GM19239 (cell line): ENCODE measurements around the gene DPY30.
"Not testable (repeated sequence)": the region's sequence is repeated elsewhere in the genome, so short reads cannot be mapped to it uniquely, and the experiment has no call there.

ENCODE experiments used
- DNase-seq: peaks from one replicate; pipeline ENCODE4 v3.0.0; 2011; ENCODE audit warnings: low spot score; ENCODE audit not compliant: insufficient read length
- FAIRE-seq: peaks from 2 replicates; lab custom pipeline; 2011; peaks lifted over from hg19 to GRCh38; lab: Jason Lieb, UNC

Gene DPY30

DNA sequence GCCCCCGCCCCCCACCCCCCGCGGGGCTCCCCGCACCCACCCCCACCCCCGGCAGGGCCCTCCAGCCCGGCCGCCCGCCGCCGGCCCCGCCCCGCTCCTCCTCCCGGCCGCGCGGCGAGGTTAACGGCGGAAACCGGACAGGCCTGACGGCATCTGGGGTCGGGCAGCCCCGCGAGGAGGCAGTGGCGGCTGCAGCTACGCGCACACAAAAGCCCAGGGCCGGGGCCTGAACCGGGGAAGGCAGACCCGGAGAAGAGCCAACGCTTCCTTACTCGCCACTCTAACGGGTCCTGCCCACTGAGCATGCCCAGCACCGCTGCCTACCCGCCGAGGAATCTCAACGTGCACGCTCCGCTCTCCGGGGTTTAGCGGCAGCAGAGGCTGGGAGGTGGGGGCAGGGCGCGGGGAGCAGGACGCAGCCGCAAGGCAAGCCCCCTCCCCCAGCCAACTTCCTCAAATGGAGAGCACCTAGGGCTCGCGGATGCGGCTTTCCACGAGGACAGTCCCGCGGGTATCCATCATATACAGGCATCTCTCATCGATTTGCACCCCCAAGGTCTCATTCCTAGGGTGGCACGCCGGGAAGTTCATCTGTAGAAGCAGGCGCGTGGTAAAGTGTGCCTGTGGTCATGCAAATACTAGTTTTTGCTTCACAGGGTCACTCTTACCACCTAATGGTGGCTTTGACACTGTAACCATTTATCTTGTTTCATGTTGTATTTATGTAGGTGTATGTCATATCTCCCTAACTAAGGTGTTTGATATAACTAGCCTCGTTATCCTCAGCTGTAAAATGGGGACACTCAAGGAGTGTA, 28.7 kb downstream of the DPY30 start, which contains the start of gene MEMO1:
Gene MEMO1, minus strand, starts transcription at position 339 of the 815 bp plus-strand sequence. CDS start 761 bp downstream, outside the sequence.
- DNase-seq (peak; percentile 84), FAIRE-seq (peak; percentile 83)

DNA sequence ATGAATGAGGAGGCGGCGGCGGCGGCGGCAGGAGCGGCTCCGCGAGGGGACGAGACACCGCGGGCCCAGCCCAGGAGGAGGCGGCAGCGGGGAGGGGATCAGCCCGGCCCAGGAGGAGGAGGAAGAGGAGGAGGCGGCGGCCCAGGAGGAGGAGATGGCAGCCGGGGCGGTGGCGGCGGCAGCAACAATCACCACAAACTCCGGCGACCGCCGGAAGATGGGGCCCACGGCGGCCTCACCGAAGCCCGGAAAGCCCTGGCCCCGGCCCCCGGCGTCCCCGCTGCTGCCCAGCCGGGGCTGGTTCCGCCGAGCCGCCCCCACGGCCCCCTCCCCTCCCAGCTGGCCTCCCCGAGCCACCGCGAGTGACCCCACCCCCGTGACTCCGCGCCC, 29.3 kb downstream of the DPY30 start:
- DNase-seq, FAIRE-seq: not testable (repeated sequence)

DNA sequence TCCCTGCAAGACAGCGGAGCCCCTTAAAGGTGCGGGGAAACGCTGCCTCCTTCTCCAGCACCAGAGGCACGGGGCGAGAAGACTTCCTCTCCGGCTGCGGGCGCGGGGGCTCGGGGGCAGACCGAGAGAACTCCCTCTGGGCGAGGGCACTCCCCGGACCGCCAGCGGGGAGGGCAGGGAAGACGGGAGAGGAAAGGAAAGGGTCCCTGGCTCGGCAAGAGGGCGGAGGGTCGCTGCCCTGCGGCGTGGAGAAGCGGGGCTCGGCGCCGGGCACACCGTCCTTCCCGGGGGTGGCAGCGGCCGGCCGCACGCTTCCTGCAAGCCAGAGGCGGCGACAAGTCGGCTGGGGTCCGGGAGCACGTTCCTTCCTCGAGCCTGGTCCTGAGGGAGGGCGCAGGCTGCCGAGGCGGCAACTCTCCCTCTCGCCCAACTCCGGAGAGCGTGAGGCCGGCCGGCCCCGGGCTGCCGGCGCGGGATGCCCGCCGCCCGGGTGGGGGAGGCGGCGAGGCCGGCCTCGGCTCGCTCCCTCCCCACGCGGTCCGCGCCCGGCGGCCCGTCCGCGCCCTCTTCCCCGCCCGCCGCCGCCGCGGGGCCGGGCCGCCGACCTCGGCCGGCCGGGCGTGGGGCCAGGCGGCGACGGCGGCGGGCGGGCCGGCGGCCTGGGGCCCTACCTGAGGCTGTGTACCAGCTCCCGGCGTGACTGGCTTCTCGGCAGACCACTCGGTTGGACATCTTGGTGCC, 29.9 kb downstream of the DPY30 start:
- DNase-seq, result peak; percentile 15
- FAIRE-seq, result peak; percentile 54

DNA sequence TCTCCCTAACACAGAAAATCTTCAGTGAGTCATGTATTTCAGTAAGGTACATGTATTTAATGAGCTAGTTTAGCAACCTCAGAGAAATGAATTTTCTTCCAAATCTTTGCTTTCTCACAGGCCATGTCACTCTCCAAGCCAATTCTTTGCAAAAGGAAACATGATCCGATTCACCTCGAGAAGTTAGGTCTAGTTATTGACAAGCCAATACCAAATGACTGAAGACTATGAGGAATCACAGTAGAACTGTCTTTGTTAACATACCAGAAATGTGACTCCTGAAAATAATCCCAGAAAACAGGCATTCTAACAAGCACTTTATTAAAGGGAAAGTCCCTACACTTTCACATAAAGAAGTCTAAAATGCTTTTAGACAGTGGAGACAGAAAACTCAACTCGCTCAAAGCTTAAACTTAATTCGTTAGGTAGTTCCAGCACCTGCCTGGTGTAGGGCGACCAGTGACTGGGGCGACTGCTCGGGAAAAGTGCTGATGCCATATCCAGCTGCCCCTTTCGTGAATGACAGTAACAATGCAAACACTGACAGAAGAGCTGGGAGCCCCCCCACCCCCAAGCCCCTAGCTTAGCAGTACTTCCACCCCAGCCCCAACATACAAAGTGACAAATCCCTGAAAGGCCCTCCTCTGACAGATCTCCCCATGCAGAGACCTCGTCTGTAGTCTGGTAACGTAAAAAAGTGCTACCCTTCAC, 30.6 kb downstream of the DPY30 start:
- FAIRE-seq, result peak; percentile 76
- DNase-seq, result no peak

DNA sequence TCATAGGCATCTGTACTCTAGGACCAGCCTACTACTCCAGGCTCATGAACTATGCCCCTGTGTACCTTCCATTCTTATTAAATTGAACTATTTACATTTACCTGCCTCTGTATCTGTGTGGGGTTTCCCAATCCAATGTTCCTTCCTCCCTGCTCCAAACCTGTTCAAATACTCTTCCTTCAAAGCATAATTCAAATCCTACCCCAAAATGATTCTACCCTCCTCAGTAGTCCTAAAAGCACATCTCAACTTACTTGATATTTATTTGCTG, 32.5 kb downstream of the DPY30 start:
- FAIRE-seq (no peak), DNase-seq (no peak)

DNA sequence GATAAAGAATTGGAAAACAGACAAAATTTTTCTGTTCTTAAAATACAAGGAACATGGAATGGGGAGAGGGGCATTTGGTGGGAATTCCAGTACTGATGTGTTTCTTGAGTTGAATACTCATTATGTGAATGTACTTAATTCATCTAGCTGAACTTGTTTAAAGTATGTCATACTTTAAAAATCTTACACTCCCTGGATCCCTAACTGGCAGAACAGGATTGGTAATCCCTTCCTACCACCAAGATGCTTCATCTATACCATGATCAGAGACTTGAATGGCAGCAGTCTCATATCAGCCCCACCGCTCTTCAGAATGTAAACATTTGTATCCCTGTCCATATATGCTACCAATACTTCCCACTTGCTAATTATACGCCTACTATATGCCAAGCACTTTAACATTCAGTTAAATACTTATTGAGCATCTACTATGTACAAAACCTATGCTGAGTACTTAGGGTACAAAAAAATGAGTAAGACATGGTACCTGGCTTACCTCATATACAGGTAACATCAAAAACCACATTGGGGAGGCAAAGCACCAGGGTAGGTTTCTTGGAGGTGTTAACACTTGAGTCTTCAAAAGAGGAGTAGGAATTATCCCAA, 34.1 kb downstream of the DPY30 start:
- no peak for FAIRE-seq
- no peak for DNase-seq

DNA sequence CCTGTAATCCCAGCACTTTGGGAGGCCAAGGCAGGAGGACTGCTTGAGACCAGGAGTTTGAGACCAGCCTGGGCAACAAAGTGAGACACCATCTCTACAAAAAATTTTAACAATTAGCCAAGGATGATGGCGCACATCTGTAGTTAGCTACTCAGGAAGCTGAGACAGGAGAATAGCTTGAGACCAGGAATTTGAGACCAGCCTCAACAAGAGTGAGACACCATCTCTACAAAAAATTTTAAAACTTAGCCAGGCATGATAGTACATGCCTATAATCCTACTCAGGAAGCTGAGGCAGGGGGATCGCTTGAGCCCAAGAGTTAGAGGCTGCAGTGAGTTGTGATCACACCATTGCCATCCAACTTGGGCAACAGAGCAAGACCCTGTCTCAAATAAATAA, 35.8 kb downstream of the DPY30 start:
- no peak for FAIRE-seq
- no peak for DNase-seq

DNA sequence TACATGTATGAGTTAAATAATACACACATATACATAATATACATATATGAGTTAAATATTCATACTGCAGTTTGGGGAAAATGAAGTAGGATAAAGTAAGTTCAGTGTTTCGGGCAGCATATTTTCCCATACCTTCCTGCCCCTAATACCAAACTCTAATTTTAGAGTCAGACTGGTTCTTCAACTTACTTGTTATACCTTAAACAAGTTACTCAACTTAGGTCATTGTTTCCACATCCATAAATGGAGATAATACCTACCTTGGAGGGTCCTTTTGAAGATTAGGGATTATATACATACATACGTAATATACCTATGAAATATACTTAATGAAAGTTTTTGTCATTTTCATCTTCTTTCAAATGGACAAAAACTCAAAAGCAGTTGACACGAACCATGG, 37.2 kb downstream of the DPY30 start:
- DNase-seq (no peak), FAIRE-seq (no peak)

DNA sequence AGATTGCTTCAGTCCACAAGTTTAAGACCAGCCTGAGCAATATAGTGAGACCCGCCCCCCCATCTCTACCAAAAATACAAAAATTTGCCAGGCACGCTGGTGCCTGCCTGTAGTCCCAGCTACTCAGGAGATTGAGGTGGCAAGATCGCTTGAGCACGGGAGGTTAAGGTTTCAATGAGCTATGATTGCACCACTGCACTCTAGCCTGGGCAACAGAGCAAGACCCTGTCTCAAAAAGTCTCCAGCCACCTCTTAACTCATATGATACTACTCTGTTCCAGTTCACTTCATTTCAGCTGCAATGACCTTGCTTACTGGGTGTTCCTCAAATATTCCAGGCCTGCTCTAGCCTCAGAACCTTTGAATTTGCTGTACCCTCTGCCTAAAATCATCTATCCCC, 40.2 kb downstream of the DPY30 start:
- DNase-seq (no peak), FAIRE-seq (no peak)

DNA sequence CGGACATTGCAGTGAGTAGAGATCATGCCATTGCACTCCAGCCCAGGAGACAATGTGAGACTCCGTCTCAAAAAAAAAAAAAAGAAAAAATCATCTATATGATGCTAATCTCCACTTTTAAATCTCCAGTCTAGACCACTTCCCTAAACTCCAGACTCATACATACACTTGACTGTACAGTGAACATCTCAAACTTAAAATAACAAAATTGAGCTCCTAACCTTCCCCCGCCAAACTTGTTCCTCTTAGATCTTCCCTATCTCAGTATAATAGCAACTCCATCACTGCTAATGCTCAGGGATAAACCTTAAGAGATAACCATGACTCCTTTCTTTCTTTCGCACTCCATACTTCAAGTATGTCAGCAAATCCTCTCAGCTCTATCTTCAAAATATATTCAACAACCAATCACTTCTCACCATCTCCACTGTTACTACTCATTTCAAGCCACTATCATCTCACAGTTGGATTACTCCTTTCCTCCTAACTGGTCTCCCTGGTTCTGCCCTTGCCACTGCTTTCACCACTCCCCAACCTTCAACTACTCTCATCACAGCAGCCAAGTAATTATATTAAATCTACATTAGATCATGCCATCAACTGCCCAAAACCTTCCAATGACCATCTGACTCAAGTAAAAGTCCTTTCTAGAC, 40.7 kb downstream of the DPY30 start:
- no peak for DNase-seq
- no peak for FAIRE-seq

DNA sequence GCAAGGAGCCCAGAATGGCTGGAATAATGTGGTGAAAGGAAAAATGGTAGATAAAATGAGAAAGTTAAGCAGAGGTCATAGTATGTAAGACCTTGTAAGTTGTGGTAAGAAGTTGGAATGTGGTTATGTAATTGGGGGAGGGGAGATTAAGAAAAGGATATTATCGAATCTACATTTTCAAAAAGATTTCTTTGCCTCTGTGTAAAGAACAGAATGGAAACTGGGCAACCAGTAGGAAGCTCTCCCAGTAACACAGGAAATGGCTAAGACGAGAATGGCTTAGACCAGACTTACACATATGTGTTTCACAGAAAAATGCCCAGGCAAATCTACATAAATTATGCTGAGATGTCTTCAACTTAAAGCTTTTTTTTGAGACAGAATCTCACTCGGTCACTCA, 42.0 kb downstream of the DPY30 start:
- peak; percentile 49 for FAIRE-seq
- no peak for DNase-seq

DNA sequence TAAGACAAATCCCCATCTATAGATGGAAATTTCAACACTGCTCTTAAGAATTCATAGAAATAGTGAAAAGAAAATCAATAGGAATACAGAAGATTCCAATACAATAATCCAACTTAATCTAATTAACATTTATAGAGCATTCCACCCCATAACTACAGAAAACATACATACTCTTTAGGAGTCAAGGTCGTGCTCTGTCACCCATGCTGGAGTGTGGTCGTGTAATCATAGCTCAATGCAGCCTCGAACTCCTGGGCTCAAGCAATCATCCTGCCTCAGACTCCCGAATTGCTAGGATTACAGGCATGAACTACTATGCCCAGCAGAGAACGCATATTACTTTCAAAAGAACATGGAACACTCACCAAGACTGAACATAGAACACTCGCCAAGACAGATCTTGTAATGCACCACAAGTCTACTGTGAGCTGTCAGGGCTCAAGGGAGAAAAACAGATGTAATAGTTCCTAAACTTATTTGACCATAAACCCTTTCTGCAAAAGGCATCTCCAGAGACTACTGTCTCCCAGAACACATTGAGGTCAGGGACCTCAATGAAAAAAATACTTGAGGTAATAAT, 42.9 kb downstream of the DPY30 start:
- FAIRE-seq (peak; percentile 57), DNase-seq (no peak)

DNA sequence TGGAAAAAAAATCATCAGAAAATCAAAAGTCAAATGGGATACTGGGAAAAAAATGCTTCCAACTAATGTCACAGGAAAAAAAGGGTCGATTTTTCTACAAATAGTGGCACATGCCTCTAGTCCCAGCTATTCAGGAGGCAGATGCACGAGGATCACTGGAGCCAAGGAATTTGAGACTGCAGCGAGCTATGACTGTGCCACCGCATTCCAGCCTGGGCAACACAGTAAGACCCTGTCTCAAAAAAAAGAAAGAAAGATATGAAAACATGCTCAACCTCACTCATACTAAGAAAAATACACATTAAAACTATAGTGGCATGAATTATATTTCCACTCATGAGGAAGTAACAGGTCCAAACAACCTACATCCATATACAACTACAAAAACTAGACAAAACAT, 46.7 kb downstream of the DPY30 start:
- no peak for DNase-seq
- FAIRE-seq, result no peak

DNA sequence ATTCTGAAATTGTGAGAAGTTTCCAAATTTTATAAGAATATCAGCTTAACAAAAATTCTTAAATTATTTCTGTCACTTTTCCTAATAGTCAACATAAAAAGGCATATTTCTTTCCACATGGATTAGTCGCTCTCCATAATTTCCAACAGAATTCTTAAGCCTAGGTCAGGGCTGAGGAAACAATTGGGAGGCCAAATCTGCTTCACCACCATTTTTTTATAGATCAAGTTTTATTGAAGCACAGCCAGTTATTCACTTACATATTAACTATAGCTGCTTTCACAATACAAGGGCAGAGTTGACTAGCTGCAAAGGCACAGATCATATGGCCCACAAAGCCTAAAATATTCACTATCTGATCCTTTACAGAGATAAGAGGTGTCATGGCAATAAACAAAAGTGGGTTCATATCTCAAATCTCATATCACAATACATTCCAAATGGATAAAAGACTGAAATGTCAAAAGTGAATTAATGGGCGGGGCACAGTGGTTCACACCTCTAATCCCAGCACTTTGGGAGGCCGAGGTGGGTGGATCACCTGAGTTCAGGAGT, 47.5 kb downstream of the DPY30 start:
- DNase-seq, result no peak
- no peak for FAIRE-seq

DNA sequence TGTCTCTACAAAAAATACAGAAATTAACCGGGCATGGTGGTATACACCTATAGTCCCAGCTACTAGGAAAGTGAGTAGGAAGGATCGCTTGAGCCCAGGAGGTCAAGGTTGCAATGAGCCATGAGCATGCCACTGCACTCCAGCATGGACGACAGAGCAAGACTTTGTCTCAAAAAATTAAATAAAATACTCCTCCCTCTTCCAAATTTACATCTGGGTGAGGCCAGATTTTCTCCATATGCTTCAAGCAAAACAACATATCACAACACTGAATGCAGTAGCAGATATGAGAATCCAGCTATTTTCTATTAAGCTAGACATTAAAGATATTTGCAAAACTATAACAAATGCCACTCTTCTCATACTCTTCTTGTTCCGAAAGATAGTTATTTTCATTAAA, 49.7 kb downstream of the DPY30 start:
- FAIRE-seq (no peak), DNase-seq (no peak)

DNA sequence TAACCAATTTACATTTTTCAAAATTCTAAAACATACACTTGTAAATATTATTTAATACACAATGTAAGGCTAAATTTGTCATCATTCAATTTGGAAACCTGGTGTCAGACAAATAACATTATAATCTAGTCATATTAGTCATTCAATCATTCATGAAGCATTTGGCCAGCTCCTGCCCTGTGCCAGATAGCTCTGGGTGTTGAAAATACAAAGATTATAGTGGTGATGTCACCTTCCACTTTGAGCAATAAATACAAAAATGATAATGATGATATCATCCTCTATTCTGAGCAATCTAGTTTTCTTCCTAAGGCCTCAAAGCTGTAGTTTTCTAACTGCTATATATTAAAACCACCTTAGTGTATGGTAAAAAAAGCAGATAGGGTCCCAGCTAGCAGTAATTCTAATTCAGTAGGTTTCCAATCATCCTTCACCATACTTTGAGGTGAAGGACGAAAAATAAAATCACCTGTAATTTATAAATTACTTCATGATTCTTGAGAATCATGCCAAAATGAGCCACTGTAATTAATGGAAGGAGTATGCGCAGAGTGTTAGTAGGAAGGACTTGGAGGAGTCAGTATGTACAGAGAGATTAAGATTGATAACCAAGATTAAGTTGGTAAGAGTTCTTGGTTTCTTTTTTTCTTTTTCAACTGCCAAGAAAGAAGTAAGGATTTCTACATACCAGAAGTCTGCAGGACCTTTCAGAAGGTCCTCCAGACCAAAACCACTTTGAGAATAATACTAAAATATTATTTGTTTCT, 52.0 kb downstream of the DPY30 start:
- no peak for DNase-seq
- no peak for FAIRE-seq

DNA sequence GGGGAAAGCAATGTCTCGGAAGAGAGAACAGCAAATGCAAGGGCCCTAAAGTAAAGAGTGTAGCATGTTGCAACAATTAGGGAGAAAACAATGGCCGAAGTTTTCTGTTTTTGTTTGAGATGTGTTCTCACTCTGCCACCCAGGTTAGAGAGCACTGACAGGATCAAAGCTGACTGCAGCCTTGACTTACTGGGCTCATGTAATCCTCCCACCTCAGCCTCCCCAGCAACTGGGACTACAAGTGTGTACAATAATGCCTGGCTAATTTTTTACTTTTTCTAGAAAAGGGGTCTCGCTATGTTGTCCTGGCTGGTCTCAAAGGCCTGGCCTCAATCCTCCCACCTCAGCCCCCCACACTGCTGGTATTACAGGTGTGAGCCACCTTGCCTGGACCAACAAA, 52.7 kb downstream of the DPY30 start:
- no peak for FAIRE-seq
- DNase-seq, result no peak

DNA sequence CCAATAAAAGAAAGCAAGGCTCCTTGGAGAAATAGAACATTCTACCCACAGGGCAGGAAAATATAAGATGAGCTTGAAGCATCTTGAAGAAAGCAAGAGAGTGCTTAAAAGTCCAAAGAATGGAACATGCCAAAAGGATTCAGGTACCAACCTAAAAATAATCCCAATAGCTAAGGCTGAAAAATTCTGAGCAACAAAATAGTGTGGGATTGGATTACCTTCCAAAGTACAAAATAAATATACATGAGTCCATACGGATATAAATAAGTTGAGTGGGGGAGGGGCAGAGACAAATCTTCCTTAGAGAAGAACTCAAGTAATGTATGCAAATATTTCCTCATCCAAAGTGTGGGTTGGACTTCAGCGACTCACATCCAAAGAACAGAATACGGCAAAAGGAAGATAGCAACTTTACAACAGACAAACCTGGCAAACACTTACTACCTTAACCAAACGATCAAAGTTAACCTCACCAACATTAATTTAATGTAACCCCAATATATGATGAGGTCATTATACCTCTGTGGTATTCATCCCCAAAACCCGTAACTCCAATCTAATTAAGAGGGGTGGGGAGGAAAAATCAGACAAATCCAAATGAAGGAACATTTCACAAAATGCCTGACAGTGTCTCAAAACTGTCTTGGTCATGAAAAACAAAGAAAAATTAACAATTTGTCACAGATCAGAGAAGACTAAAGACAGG, 55.7 kb downstream of the DPY30 start:
- DNase-seq (no peak), FAIRE-seq (no peak)
